ENCODE results near the gene SMU1.

GRCh38 chr9:33048054-33048465 is 28.4 kb downstream of the SMU1 start:
- TF ChIP-seq ZFX (CRISPR knock-in tag; IDR thresholded peaks at IDR 0.05; ENCODE audit: low read depth) (no peak), CEBPB (IDR thresholded peaks at IDR 0.05; ENCODE audit: borderline replicate concordance, low read depth, low read length) (no peak), CTCF (CRISPR knock-in tag; IDR thresholded peaks at IDR 0.05) (no peak)
